ENCODE results near the gene NUCKS1.

- TF ChIP-seq CTCF (IDR thresholded peaks at IDR 0.05): no peak
- TF ChIP-seq POLR2A (IDR thresholded peaks at IDR 0.05): no peak
Measured at GRCh38 chr1:205709640-205710039, 40.3 kb downstream of the NUCKS1 start.

All from thyroid gland (tissue), 4 donors.